ENCODE measurements around the gene FNTB. TPM values are rescaled to one million over a fixed set of nuclear protein-coding genes. Genes with fewer than 3 reads are reported as not detected.
"Not testable (repeated sequence)": the region's sequence is repeated elsewhere in the genome, so short reads cannot be mapped to it uniquely, and the experiment has no call there.

Gene FNTB
- total RNA-seq, 1 donor = 3.5 TPM

- H3K27me3 ChIP-seq (ENCODE audit: insufficient read depth, low read length) = no peaks in the 10 kb centered on the region
- peaks cover 5% of the 10 kb centered on the region for H3K4me1 ChIP-seq (ENCODE audit: insufficient read depth, low read length)
- H3K9me3 ChIP-seq (ENCODE audit: low read depth, low read length) = no peaks in the 10 kb centered on the region
- no peak overlapping the region for H3K4me3 ChIP-seq (ENCODE audit: low read length)
Observed at GRCh38 chr14:65006261-65006721, 19.6 kb downstream of the FNTB start.

GRCh38 chr14:65007202-65007601, 20.5 kb downstream of the FNTB start:
- no peak overlapping the region for H3K4me3 ChIP-seq (ENCODE audit: low read length)

DNA sequence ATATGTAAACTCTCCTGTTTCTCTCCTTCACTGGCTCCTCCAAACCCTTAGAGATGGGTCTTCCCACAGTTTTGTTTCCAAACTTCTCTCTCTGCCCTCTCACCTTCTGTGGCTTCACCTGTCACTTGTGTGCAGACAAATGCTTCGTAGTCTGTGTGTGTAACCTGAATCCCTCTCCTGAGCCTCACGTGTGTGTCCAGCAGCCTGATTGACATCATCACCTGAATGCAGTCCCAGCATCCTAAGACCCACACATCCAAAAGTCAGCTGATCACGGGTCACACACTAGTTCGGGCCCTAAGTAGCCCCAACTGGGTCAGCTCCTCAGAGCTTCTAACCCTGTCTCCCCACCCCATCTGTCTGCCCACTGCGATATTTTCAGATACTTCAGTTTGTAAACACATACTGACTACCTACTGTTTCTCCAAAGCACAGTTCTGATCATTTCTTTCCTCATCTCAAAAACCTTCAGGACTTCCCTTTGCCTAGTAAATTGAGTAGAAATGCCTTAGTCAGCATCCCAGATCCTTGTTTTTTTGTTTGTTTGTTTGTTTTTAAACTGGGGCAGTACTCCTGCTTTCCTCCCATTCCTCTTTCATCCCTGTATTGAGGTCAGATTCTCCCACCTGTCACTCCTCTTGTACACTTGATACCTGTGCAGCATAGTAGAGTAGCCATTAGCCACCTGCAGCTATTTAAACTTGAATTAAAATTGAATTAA, 23.7 kb downstream of the FNTB start:
- Histone ChIP-seq H3K9me3 (ENCODE audit: low read depth, low read length) (no peaks in the 10 kb centered on the region), H3K27me3 (ENCODE audit: insufficient read depth, low read length) (no peaks in the 10 kb centered on the region), H3K4me3 (ENCODE audit: low read length) (no peak overlapping the region), H3K4me1 (ENCODE audit: insufficient read depth, low read length) (peaks cover 12% of the 10 kb centered on the region)

More at GRCh38 chr14:65007202-65007601, 20.5 kb downstream of the FNTB start:
- Histone ChIP-seq H3K27me3 (ENCODE audit: insufficient read depth, low read length) (no peaks in the 10 kb centered on the region), H3K9me3 (ENCODE audit: low read depth, low read length) (no peaks in the 10 kb centered on the region), H3K4me1 (ENCODE audit: insufficient read depth, low read length) (peaks cover 5% of the 10 kb centered on the region)

DNA sequence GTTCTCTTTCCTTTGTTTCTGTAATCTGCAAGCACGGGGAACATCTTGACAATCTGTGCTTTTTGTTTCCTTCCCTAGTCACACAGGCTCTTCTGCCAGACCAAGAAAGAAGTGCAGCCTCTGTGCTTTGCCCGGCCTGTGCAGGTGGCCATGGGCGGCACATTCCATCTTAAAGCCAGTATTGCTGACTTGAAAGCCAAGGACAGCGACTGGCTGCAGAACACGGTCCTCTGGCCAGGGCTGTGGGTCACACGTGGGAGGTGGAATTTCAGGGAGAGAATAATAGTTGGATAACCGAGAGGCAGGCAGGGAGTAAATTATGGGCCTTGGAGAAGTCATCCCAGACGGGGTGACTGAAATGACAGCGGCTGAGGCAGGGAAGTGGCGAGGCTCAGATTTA, 24.8 kb downstream of the FNTB start:
- H3K9me3 ChIP-seq (ENCODE audit: low read depth, low read length) = no peaks in the 10 kb centered on the region
- H3K27me3 ChIP-seq (ENCODE audit: insufficient read depth, low read length) = no peaks in the 10 kb centered on the region
- H3K4me1 ChIP-seq (ENCODE audit: insufficient read depth, low read length) = peaks cover 12% of the 10 kb centered on the region
- H3K4me3 ChIP-seq (ENCODE audit: low read length) = no peak overlapping the region

DNA sequence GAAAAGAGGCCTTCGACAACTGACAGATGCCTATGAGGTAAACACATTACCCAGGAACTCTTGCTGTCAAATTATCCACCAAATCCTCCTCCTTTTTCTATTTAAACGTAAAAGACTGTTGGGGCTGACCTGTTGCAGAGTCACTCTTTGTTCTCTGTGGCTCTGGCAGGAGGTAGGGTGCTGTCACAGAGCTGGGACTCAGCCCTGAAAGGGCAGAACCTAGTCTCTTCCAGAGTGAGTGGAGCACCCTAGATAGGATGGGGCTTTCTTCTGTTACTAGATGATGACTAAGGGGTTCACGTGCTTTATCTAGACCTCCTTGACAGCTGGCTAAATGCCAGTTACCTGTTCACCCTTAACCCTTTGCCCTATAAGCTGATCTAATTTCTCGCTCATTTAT, 25.7 kb downstream of the FNTB start:
- no peaks in the 10 kb centered on the region for H3K27me3 ChIP-seq (ENCODE audit: insufficient read depth, low read length)
- H3K9me3 ChIP-seq (ENCODE audit: low read depth, low read length) = no peaks in the 10 kb centered on the region
- H3K4me1 ChIP-seq (ENCODE audit: insufficient read depth, low read length) = peaks cover 12% of the 10 kb centered on the region
- H3K4me3 ChIP-seq (ENCODE audit: low read length) = no peak overlapping the region

- Histone ChIP-seq H3K27me3 (ENCODE audit: insufficient read depth, low read length) (no peaks in the 10 kb centered on the region), H3K4me3 (ENCODE audit: low read length) (no peak overlapping the region), H3K9me3 (ENCODE audit: low read depth, low read length) (no peaks in the 10 kb centered on the region), H3K4me1 (ENCODE audit: insufficient read depth, low read length) (peaks cover 12% of the 10 kb centered on the region)
Observed at GRCh38 chr14:65015391-65015790, 28.7 kb downstream of the FNTB start.

- no peaks in the 10 kb centered on the region for H3K9me3 ChIP-seq (ENCODE audit: low read depth, low read length)
- peaks cover 12% of the 10 kb centered on the region for H3K4me1 ChIP-seq (ENCODE audit: insufficient read depth, low read length)
- H3K27me3 ChIP-seq (ENCODE audit: insufficient read depth, low read length) = no peaks in the 10 kb centered on the region
- H3K4me3 ChIP-seq (ENCODE audit: low read length) = no peak overlapping the region
Observed at GRCh38 chr14:65016471-65016870, 29.8 kb downstream of the FNTB start.

- H3K9me3 ChIP-seq (ENCODE audit: low read depth, low read length) = no peaks in the 10 kb centered on the region
- no peaks in the 10 kb centered on the region for H3K4me1 ChIP-seq (ENCODE audit: insufficient read depth, low read length)
- no peaks in the 10 kb centered on the region for H3K27me3 ChIP-seq (ENCODE audit: insufficient read depth, low read length)
- H3K4me3 ChIP-seq (ENCODE audit: low read length) = no peak overlapping the region
Observed at GRCh38 chr14:65019944-65020566, 33.4 kb downstream of the FNTB start.

- Histone ChIP-seq H3K9me3 (ENCODE audit: low read depth, low read length) (no peaks in the 10 kb centered on the region), H3K27me3 (ENCODE audit: insufficient read depth, low read length) (no peaks in the 10 kb centered on the region), H3K4me3 (ENCODE audit: low read length) (no peak overlapping the region), H3K4me1 (ENCODE audit: insufficient read depth, low read length) (no peaks in the 10 kb centered on the region)
Observed at GRCh38 chr14:65024957-65025356, 38.3 kb downstream of the FNTB start.

DNA sequence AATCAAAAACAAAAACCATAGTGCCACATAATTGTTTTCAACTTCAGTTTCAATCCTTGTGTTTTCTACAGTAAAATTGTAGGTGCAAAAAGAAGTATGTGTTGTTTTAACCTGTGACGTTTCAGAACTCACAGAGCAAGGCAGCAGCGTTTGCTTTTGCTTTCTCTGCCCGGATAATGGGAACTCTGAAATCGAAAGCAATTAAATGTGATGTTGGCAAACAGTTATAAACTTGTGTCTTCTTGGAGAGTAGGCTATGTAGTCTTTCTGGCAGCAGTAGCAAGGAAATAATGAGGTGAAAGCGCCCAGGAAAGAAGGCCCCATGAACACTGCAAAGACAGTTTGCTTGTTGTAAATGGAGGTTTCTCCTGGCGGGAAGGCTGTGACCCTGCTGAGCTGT, 39.1 kb downstream of the FNTB start:
- no peak overlapping the region for H3K4me3 ChIP-seq (ENCODE audit: low read length)
- H3K27me3 ChIP-seq (ENCODE audit: insufficient read depth, low read length) = no peaks in the 10 kb centered on the region
- no peaks in the 10 kb centered on the region for H3K9me3 ChIP-seq (ENCODE audit: low read depth, low read length)
- no peaks in the 10 kb centered on the region for H3K4me1 ChIP-seq (ENCODE audit: insufficient read depth, low read length)

- no peaks in the 10 kb centered on the region for H3K9me3 ChIP-seq (ENCODE audit: low read depth, low read length)
- no peak overlapping the region for H3K4me3 ChIP-seq (ENCODE audit: low read length)
- H3K27me3 ChIP-seq (ENCODE audit: insufficient read depth, low read length) = no peaks in the 10 kb centered on the region
- no peaks in the 10 kb centered on the region for H3K4me1 ChIP-seq (ENCODE audit: insufficient read depth, low read length)
Observed at GRCh38 chr14:65026526-65026925, 39.8 kb downstream of the FNTB start.

GRCh38 chr14:65027127-65027799, 40.6 kb downstream of the FNTB start:
- Histone ChIP-seq H3K9me3 (ENCODE audit: low read depth, low read length) (no peaks in the 10 kb centered on the region), H3K4me1 (ENCODE audit: insufficient read depth, low read length) (no peaks in the 10 kb centered on the region), H3K27me3 (ENCODE audit: insufficient read depth, low read length) (no peaks in the 10 kb centered on the region), H3K4me3 (ENCODE audit: low read length) (no peak overlapping the region)

GRCh38 chr14:65028937-65029336, 42.2 kb downstream of the FNTB start:
- Histone ChIP-seq H3K9me3 (ENCODE audit: low read depth, low read length) (no peaks in the 10 kb centered on the region), H3K4me1 (ENCODE audit: insufficient read depth, low read length) (no peaks in the 10 kb centered on the region), H3K27me3 (ENCODE audit: insufficient read depth, low read length) (no peaks in the 10 kb centered on the region), H3K4me3 (ENCODE audit: low read length) (no peak overlapping the region)

- H3K27me3 ChIP-seq (ENCODE audit: insufficient read depth, low read length); H3K9me3 ChIP-seq (ENCODE audit: low read depth, low read length); H3K4me1 ChIP-seq (ENCODE audit: insufficient read depth, low read length); H3K4me3 ChIP-seq (ENCODE audit: low read length): not testable (repeated sequence)
Observed at GRCh38 chr14:65031321-65031720, 44.6 kb downstream of the FNTB start.

DNA sequence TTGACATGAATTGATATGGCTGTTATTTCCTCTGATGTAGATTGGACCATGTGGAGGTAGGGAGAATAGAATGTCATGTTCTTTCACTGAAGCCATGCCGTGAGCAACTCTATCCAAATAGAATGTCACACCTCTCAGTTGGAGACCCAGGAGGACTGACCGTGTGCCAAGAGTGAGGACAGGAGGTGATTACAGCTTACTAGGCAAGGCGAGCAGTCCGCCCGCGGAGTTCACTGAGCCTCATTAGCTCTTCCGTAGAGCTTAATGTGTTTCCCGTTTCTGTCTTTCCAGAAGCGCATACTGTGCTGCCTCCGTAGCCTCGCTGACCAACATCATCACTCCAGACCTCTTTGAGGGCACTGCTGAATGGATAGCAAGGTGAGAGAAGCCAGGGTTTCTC, 45.6 kb downstream of the FNTB start:
- Histone ChIP-seq H3K4me3 (ENCODE audit: low read length) (no peak overlapping the region), H3K9me3 (ENCODE audit: low read depth, low read length) (no peaks in the 10 kb centered on the region), H3K27me3 (ENCODE audit: insufficient read depth, low read length) (no peaks in the 10 kb centered on the region), H3K4me1 (ENCODE audit: insufficient read depth, low read length) (no peaks in the 10 kb centered on the region)
